ENCODE data around the gene SPART. TPM values are rescaled to one million over a fixed set of nuclear protein-coding genes. Genes with fewer than 3 reads are reported as not detected.

Gene SPART
- 29.5 TPM for total RNA-seq

GRCh38 chr13:36346222-36347083, at the start of gene SPART:
TSS of gene SPART (minus strand) at chr13:36346394. CDS start at chr13:36335830, 10,564 bp downstream.

GRCh38 chr13:36297366-36298338, 48.5 kb downstream of the SPART start, which contains the start of gene CCDC169:
TSS of gene CCDC169 (minus strand) at chr13:36297814. CDS start at chr13:36297719, 95 bp downstream.

Small RNA genes within 50 kb of the gene (small RNA-seq; reads per million reads assigned to genes)
- gene RNU6-71P = not detected

Other genes with a start within 250 kb of the SPART start
- 391 TPM for gene DCLK1, start 215.0 kb downstream of the SPART start, total RNA-seq
- gene SOHLH2, start 131.8 kb downstream of the SPART start, total RNA-seq = 3.5 TPM
- 4.4 TPM for gene CCDC169, start 48.6 kb downstream of the SPART start, total RNA-seq
- gene CCNA1, start 86.1 kb upstream of the SPART start, total RNA-seq = 12.5 TPM